ENCODE data around the gene SOX12. TPM values are rescaled to one million over a fixed set of nuclear protein-coding genes. Genes with fewer than 3 reads are reported as not detected.

Gene SOX12
- total and polyA plus RNA-seq, 2 experiments from 2014 or later, result 6.9 to 15.4 TPM

DNA sequence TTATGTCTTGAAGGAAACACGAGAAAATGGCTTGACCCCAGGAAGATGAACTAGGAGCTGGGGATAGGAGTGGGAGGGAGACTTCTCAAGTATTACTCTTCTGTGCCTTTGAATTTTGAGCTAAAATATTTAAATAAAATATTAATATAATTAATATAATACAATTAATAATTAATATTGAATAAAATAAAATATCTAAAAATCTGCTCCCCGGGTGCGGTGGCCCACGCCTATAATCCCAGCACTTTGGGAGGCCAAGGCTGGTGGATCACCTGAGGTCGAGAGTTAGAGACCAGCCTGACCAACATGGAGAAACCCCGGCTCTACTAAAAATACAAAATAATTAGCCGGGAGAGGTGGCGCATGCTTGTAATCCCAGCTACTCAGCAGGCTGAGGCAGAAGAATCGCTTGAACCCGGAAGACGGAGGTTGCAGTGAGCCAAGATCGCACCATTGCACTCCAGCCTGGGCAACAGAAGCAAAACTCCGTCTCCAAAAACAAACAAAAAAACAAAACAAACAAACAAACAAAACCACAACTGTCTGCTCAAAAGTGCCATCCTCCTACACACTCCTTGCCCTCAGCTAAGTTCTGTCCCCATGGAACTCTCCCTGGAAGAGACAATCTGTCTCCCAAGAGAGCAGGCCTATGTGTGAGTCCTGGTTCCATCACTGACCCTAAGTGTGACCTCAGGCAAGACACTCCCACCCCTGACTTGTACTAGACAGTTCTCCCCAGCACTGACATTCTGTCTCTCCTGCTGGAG is 41.5 kb downstream of the SOX12 start:
- Histone ChIP-seq H3K9me3 (ENCODE audit: low read depth) (no peaks in the 10 kb centered on the region), H3K4me2 (peak overlapping the region; percentile 45), H3K36me3 (replicated peaks; ENCODE audit: insufficient read depth, low read depth) (no peaks in the 10 kb centered on the region), H3K79me2 (no peaks in the 10 kb centered on the region), H3K4me1 (ENCODE audit: insufficient read depth) (peaks cover 35% of the 10 kb centered on the region), H3K27me3 (no peaks in the 10 kb centered on the region), H3K9me2 (replicated peaks; ENCODE audit: insufficient read depth) (no peaks in the 10 kb centered on the region), H3K4me3 (no peak overlapping the region), H2AFZ (no peak overlapping the region), H3K27ac (peak overlapping the region; percentile 22), H4K20me1 (ENCODE audit: insufficient read depth, poor library complexity, severe bottlenecking) (no peaks in the 10 kb centered on the region)
- TF ChIP-seq, protein P1, sequence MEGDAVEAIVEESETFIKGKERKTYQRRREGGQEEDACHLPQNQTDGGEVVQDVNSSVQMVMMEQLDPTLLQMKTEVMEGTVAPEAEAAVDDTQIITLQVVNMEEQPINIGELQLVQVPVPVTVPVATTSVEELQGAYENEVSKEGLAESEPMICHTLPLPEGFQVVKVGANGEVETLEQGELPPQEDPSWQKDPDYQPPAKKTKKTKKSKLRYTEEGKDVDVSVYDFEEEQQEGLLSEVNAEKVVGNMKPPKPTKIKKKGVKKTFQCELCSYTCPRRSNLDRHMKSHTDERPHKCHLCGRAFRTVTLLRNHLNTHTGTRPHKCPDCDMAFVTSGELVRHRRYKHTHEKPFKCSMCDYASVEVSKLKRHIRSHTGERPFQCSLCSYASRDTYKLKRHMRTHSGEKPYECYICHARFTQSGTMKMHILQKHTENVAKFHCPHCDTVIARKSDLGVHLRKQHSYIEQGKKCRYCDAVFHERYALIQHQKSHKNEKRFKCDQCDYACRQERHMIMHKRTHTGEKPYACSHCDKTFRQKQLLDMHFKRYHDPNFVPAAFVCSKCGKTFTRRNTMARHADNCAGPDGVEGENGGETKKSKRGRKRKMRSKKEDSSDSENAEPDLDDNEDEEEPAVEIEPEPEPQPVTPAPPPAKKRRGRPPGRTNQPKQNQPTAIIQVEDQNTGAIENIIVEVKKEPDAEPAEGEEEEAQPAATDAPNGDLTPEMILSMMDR (IDR thresholded peaks at IDR 0.05; ENCODE audit: poor library complexity), result no peak
- TF ChIP-seq EZH2 (IDR thresholded peaks at IDR 0.05; ENCODE audit: borderline replicate concordance) (no peak), EZH2phosphoT487 (IDR thresholded peaks at IDR 0.05; ENCODE audit: low read depth, severe bottlenecking, unreplicated experiment) (no peak)
- WGBS (ENCODE audit: low lambda C conversion rate, missing lambda C conversion rate), result 84% methylated on average over 13 of the region's 13 CpGs
- DNase-seq (ENCODE audit: low spot score), result no peak

DNA sequence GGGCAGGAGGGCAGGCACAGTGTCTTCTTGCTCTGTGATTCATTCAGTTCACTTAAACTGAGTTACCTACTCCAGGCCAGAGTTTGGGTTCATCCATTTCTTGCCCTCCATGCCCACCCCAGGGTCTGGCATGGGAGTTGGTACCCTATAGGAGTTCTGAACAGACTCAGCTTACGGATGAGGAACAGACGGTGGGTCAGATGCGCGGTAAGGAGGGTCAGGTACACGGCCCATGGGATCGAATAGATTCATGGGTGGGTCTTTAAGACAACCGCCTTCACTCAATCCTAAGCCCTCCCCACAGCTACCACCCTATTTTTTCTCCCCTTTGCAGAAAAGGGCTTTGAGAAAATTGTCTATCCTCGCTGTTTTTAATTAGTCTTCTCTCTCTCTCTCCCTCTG is 42.1 kb downstream of the SOX12 start:
- WGBS (ENCODE audit: low lambda C conversion rate, missing lambda C conversion rate), result 80% methylated on average over 8 of the region's 8 CpGs
- Histone ChIP-seq H3K9me3 (ENCODE audit: low read depth) (no peaks in the 10 kb centered on the region), H3K27me3 (no peaks in the 10 kb centered on the region), H3K4me3 (no peak overlapping the region), H2AFZ (no peak overlapping the region), H3K4me1 (ENCODE audit: insufficient read depth) (peaks cover 41% of the 10 kb centered on the region), H3K4me2 (no peak overlapping the region), H3K79me2 (no peaks in the 10 kb centered on the region), H4K20me1 (ENCODE audit: insufficient read depth, poor library complexity, severe bottlenecking) (no peaks in the 10 kb centered on the region), H3K36me3 (replicated peaks; ENCODE audit: insufficient read depth, low read depth) (no peaks in the 10 kb centered on the region), H3K27ac (no peak overlapping the region), H3K9me2 (replicated peaks; ENCODE audit: insufficient read depth) (no peaks in the 10 kb centered on the region)
- TF ChIP-seq, protein P1 (IDR thresholded peaks at IDR 0.05; ENCODE audit: poor library complexity), result no peak
- TF ChIP-seq EZH2phosphoT487 (IDR thresholded peaks at IDR 0.05; ENCODE audit: low read depth, severe bottlenecking, unreplicated experiment), result no peak
- no peak for DNase-seq (ENCODE audit: low spot score)

DNA sequence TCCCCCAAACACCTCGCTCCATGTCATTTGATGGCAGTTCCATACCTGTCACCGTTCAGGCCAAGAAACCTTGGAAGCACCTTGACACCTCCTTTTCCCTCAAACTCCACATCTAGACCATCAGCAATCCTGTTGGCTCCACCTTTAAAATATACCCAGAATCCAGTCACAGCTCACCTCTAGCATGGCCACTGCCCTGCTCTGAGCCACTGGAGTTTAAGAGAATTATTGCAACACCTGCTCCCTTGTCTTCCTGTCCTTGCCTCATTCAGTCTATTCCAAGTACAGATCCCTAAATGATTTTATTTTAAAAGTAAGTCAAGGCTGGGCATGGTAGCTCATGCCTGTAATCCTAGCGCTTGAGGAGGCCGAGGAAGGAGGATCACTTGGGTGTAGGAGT is 43.6 kb downstream of the SOX12 start:
- H3K4me1 ChIP-seq (ENCODE audit: insufficient read depth), result peaks cover 49% of the 10 kb centered on the region

More for the DNA sequence above, 43.6 kb downstream of the SOX12 start:
- Histone ChIP-seq H3K79me2 (no peaks in the 10 kb centered on the region), H3K9me2 (replicated peaks; ENCODE audit: insufficient read depth) (no peaks in the 10 kb centered on the region), H4K20me1 (ENCODE audit: insufficient read depth, poor library complexity, severe bottlenecking) (no peaks in the 10 kb centered on the region), H3K9me3 (ENCODE audit: low read depth) (no peaks in the 10 kb centered on the region), H3K4me2 (no peak overlapping the region), H3K27me3 (no peaks in the 10 kb centered on the region), H3K27ac (no peak overlapping the region), H3K4me3 (no peak overlapping the region), H2AFZ (no peak overlapping the region), H3K36me3 (replicated peaks; ENCODE audit: insufficient read depth, low read depth) (no peaks in the 10 kb centered on the region)
- TF ChIP-seq, protein P1 (IDR thresholded peaks at IDR 0.05; ENCODE audit: poor library complexity), result no peak
- TF ChIP-seq EZH2phosphoT487 (IDR thresholded peaks at IDR 0.05; ENCODE audit: low read depth, severe bottlenecking, unreplicated experiment) (no peak), EZH2 (IDR thresholded peaks at IDR 0.05; ENCODE audit: borderline replicate concordance) (no peak)
- 98% methylated on average over 4 of the region's 4 CpGs for WGBS (ENCODE audit: low lambda C conversion rate, missing lambda C conversion rate)
- no peak for DNase-seq (ENCODE audit: low spot score)

Data from hepatocyte (in vitro differentiated cells).